Mucosa of rectum (tissue), 2 donors: ENCODE results near the gene PPP2R2C.

Experiments
- H3K27ac ChIP-seq, 2 donors: one replicate each; pipeline ENCODE4 v1.7.0; 2013; ENCODE audit warnings: inconsistent platforms in 2 of 2, low read depth in 2 of 2, low read length in 2 of 2
- H3K27me3 ChIP-seq, 2 donors: one replicate each; pipeline ENCODE4 v1.7.0; 2013; ENCODE audit warnings: low read length in 2 of 2; ENCODE audit not compliant: control insufficient read depth in 2 of 2, insufficient read depth in 2 of 2
- H3K36me3 ChIP-seq, 2 donors: one replicate each; pipeline ENCODE4 v1.7.0; 2013; ENCODE audit warnings: low read length in 2 of 2; ENCODE audit not compliant: control insufficient read depth in 2 of 2, insufficient read depth in 2 of 2
- H3K4me1 ChIP-seq, 2 donors: one replicate each; pipeline ENCODE4 v1.7.0; 2013; ENCODE audit warnings: low read length in 2 of 2, mild to moderate bottlenecking in 1 of 2; ENCODE audit not compliant: control insufficient read depth in 2 of 2, insufficient read depth in 2 of 2
- H3K4me3 ChIP-seq, 2 donors: one replicate each; pipeline ENCODE4 v1.7.0; 2013; ENCODE audit warnings: low read length in 2 of 2
- H3K9ac ChIP-seq, 2 donors: one replicate each; pipeline ENCODE4 v1.7.0; 2013; ENCODE audit warnings: low read length in 2 of 2, low read depth in 1 of 2, mild to moderate bottlenecking in 1 of 2
- H3K9me3 ChIP-seq, 2 donors: one replicate each; pipeline ENCODE4 v1.7.0; 2013; ENCODE audit warnings: low read length in 2 of 2; ENCODE audit not compliant: control insufficient read depth in 2 of 2
- donor health status: healthy.
- donor health status: Normal muscosa, but diverticular disease.

The PPP2R2C gene

GRCh38 chr4:6326312-6327060 is 145.9 kb downstream of the PPP2R2C start:
- no peaks in the 10 kb centered on the region for H3K36me3 ChIP-seq
- no peak overlapping the region for H3K9ac ChIP-seq
- H3K4me3 ChIP-seq = no peak overlapping the region
- peaks cover 3 to 4% of the 10 kb centered on the region in 2 donors for H3K27me3 ChIP-seq
- H3K27ac ChIP-seq = no peak overlapping the region
- peaks cover 6 to 10% of the 10 kb centered on the region in 2 donors for H3K4me1 ChIP-seq
- H3K9me3 ChIP-seq = no peaks in the 10 kb centered on the region

- Histone ChIP-seq H3K4me1 (peaks cover 6 to 10% of the 10 kb centered on the region in 2 donors), H3K27me3 (peaks cover 3 to 4% of the 10 kb centered on the region in 2 donors), H3K9ac (peak overlapping the region in 1 of 2 donors; percentile 8), H3K9me3 (no peaks in the 10 kb centered on the region), H3K36me3 (no peaks in the 10 kb centered on the region), H3K27ac (no peak overlapping the region), H3K4me3 (no peak overlapping the region)
Measured at GRCh38 chr4:6325788-6326290, 146.6 kb downstream of the PPP2R2C start.

GRCh38 chr4:6324999-6325787 is 147.2 kb downstream of the PPP2R2C start:
- H3K9me3 ChIP-seq = no peaks in the 10 kb centered on the region
- H3K27ac ChIP-seq = no peak overlapping the region
- H3K9ac ChIP-seq = peak overlapping the region in 1 of 2 donors; percentile 41
- no peaks in the 10 kb centered on the region for H3K36me3 ChIP-seq
- no peak overlapping the region for H3K4me3 ChIP-seq
- peaks cover 3 to 4% of the 10 kb centered on the region in 2 donors for H3K27me3 ChIP-seq
- H3K4me1 ChIP-seq = peaks cover 6 to 10% of the 10 kb centered on the region in 2 donors

GRCh38 chr4:6324461-6324998 is 147.9 kb downstream of the PPP2R2C start:
- H3K9ac ChIP-seq = no peak overlapping the region
- H3K27me3 ChIP-seq = peaks cover 2 to 3% of the 10 kb centered on the region in 2 donors
- no peak overlapping the region for H3K27ac ChIP-seq
- no peaks in the 10 kb centered on the region for H3K9me3 ChIP-seq
- no peaks in the 10 kb centered on the region for H3K36me3 ChIP-seq
- H3K4me1 ChIP-seq = peaks cover 6 to 10% of the 10 kb centered on the region in 2 donors
- H3K4me3 ChIP-seq = no peak overlapping the region

GRCh38 chr4:6322761-6323566 is 149.4 kb downstream of the PPP2R2C start:
- Histone ChIP-seq H3K9ac (no peak overlapping the region), H3K4me3 (no peak overlapping the region), H3K36me3 (no peaks in the 10 kb centered on the region), H3K27ac (no peak overlapping the region), H3K27me3 (peaks cover 2 to 3% of the 10 kb centered on the region in 2 donors), H3K4me1 (peaks cover 6 to 10% of the 10 kb centered on the region in 2 donors), H3K9me3 (no peaks in the 10 kb centered on the region)

GRCh38 chr4:6322067-6322760 is 150.2 kb downstream of the PPP2R2C start:
- no peak overlapping the region for H3K27ac ChIP-seq
- H3K9ac ChIP-seq = no peak overlapping the region
- no peaks in the 10 kb centered on the region for H3K27me3 ChIP-seq
- H3K4me3 ChIP-seq = no peak overlapping the region
- H3K4me1 ChIP-seq = peaks cover 6 to 10% of the 10 kb centered on the region in 2 donors
- H3K36me3 ChIP-seq = no peaks in the 10 kb centered on the region
- H3K9me3 ChIP-seq = no peaks in the 10 kb centered on the region

GRCh38 chr4:6321361-6321760 is 151.1 kb downstream of the PPP2R2C start:
- Histone ChIP-seq H3K9ac (no peak overlapping the region), H3K27ac (no peak overlapping the region), H3K27me3 (no peaks in the 10 kb centered on the region), H3K4me1 (peaks cover 6 to 10% of the 10 kb centered on the region in 2 donors), H3K4me3 (no peak overlapping the region), H3K36me3 (no peaks in the 10 kb centered on the region), H3K9me3 (no peaks in the 10 kb centered on the region)

GRCh38 chr4:6320663-6321062 is 151.8 kb downstream of the PPP2R2C start:
- Histone ChIP-seq H3K9me3 (no peaks in the 10 kb centered on the region), H3K27ac (no peak overlapping the region), H3K27me3 (no peaks in the 10 kb centered on the region), H3K36me3 (no peaks in the 10 kb centered on the region), H3K4me3 (no peak overlapping the region), H3K9ac (no peak overlapping the region), H3K4me1 (peaks cover 6 to 10% of the 10 kb centered on the region in 2 donors)

- H3K9me3 ChIP-seq = no peaks in the 10 kb centered on the region
- no peaks in the 10 kb centered on the region for H3K36me3 ChIP-seq
- H3K27ac ChIP-seq = no peak overlapping the region
- H3K27me3 ChIP-seq = no peaks in the 10 kb centered on the region
- H3K9ac ChIP-seq = no peak overlapping the region
- peaks cover 3% of the 10 kb centered on the region in 2 donors for H3K4me1 ChIP-seq
- no peak overlapping the region for H3K4me3 ChIP-seq
Measured at GRCh38 chr4:6319530-6320150, 152.8 kb downstream of the PPP2R2C start.
